ENCODE results near the gene TTF1. TPM values are rescaled to one million over a fixed set of nuclear protein-coding genes. Genes with fewer than 3 reads are reported as not detected.

Gene TTF1
- total and polyA plus RNA-seq, 2 donors from 2014 or later = 10.3 to 16.3 TPM

DNA sequence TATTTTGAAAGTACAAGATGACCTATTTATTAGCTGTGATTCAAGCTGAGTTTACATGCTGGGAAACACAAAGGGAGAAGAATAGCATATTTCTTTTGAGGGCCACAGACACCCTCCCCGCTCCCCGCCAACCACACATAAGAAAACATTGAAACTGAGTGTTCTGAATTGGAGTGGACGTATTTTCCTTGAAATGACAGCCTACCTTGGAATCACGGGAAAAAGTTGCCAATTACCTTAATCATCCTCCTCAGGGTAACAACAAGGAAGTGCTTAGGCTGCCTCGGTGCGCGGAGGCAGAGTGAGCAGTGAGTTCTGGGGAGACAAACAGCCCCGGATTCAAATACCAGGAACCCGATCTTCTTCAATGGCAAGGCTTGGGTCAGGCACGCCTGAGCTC, 34.8 kb upstream of the TTF1 start:
- no peak for FAIRE-seq
- no peak overlapping the region for H3K27ac ChIP-seq (ENCODE audit: low read depth in 2 of 2, low read length in 2 of 2)
- no peaks in the 10 kb centered on the region for H3K36me3 ChIP-seq (ENCODE audit: control insufficient read depth in 2 of 3, insufficient read depth in 3 of 3, low read length in 3 of 3)
- intact Hi-C loops (cut with DNase I) = no loop called here
- TF ChIP-seq, protein P1, sequence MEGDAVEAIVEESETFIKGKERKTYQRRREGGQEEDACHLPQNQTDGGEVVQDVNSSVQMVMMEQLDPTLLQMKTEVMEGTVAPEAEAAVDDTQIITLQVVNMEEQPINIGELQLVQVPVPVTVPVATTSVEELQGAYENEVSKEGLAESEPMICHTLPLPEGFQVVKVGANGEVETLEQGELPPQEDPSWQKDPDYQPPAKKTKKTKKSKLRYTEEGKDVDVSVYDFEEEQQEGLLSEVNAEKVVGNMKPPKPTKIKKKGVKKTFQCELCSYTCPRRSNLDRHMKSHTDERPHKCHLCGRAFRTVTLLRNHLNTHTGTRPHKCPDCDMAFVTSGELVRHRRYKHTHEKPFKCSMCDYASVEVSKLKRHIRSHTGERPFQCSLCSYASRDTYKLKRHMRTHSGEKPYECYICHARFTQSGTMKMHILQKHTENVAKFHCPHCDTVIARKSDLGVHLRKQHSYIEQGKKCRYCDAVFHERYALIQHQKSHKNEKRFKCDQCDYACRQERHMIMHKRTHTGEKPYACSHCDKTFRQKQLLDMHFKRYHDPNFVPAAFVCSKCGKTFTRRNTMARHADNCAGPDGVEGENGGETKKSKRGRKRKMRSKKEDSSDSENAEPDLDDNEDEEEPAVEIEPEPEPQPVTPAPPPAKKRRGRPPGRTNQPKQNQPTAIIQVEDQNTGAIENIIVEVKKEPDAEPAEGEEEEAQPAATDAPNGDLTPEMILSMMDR (IDR thresholded peaks at IDR 0.05; ENCODE audit: borderline replicate concordance, extremely low read depth, insufficient read depth) = no peak
- H3K4me1 ChIP-seq (ENCODE audit: control insufficient read depth in 2 of 3, insufficient read depth in 2 of 3, low read depth in 1 of 3, low read length in 3 of 3) = no peaks in the 10 kb centered on the region
- H3K9me3 ChIP-seq (ENCODE audit: control insufficient read depth in 2 of 3, insufficient read depth in 1 of 3, low read length in 3 of 3) = no peaks in the 10 kb centered on the region
- no peak overlapping the region for H3K9ac ChIP-seq (ENCODE audit: low read length in 3 of 3)
- DNase-seq = no peak
- H3K27me3 ChIP-seq (ENCODE audit: control insufficient read depth, insufficient read depth, low read length) = no peaks in the 10 kb centered on the region
- H3K4me3 ChIP-seq (ENCODE audit: low read length in 3 of 3) = no peak overlapping the region

DNA sequence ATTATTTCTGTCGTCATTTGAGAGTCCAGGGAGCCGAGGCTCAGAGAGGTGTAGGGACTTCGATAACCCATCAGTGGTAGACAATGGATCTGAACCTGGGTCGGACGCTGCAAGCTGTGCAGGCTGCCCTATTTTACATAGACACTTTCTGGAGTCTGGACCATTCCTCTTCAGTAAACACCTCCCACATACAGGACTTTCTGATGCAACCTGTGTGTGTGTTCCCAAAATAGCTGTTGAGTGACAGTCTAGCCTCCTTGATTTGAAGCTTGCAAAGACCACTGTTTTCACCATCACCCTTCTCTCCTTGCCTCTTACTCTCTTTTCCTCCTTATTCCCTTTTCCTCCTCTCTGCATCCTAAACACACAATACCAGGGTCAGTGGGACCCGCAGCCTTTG, 34.1 kb upstream of the TTF1 start:
- Histone ChIP-seq H3K27me3 (ENCODE audit: control insufficient read depth, insufficient read depth, low read length) (no peaks in the 10 kb centered on the region), H3K9me3 (ENCODE audit: control insufficient read depth in 2 of 3, insufficient read depth in 1 of 3, low read length in 3 of 3) (no peaks in the 10 kb centered on the region), H3K4me3 (ENCODE audit: low read length in 3 of 3) (no peak overlapping the region), H3K4me1 (ENCODE audit: control insufficient read depth in 2 of 3, insufficient read depth in 2 of 3, low read depth in 1 of 3, low read length in 3 of 3) (no peaks in the 10 kb centered on the region), H3K27ac (ENCODE audit: low read depth in 2 of 2, low read length in 2 of 2) (no peak overlapping the region), H3K9ac (ENCODE audit: low read length in 3 of 3) (no peak overlapping the region), H3K36me3 (ENCODE audit: control insufficient read depth in 2 of 3, insufficient read depth in 3 of 3, low read length in 3 of 3) (no peaks in the 10 kb centered on the region)
- no peak for FAIRE-seq
- TF ChIP-seq, protein P1 (IDR thresholded peaks at IDR 0.05; ENCODE audit: borderline replicate concordance, extremely low read depth, insufficient read depth) = no peak
- DNase-seq = no peak
- intact Hi-C loops (cut with DNase I) = no loop called here

DNA sequence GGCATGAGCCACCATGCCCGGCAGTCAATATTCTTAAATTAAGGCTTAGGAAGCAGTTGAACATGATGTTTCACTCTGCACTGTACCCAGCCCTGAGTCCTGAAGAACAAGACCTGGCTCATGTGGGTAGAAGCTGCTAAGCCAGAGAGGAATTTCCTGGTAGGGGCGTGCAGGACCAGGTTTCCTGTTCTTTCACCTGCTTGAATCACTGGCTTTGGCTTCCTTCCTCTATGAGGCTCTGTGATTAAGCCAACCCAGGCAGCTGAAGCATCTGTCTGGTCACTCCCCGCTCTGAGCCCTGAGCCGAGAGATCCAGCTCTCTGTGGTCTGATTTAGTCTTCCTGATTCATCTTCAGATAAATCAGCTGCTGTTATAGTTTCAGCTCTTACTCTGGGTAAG, 32.5 kb upstream of the TTF1 start:
- Histone ChIP-seq H3K4me3 (ENCODE audit: low read length in 3 of 3) (no peak overlapping the region), H3K27me3 (ENCODE audit: control insufficient read depth, insufficient read depth, low read length) (no peaks in the 10 kb centered on the region), H3K36me3 (ENCODE audit: control insufficient read depth in 2 of 3, insufficient read depth in 3 of 3, low read length in 3 of 3) (no peaks in the 10 kb centered on the region), H3K9ac (ENCODE audit: low read length in 3 of 3) (no peak overlapping the region), H3K4me1 (ENCODE audit: control insufficient read depth in 2 of 3, insufficient read depth in 2 of 3, low read depth in 1 of 3, low read length in 3 of 3) (no peaks in the 10 kb centered on the region), H3K27ac (ENCODE audit: low read depth in 2 of 2, low read length in 2 of 2) (no peak overlapping the region), H3K9me3 (ENCODE audit: control insufficient read depth in 2 of 3, insufficient read depth in 1 of 3, low read length in 3 of 3) (no peaks in the 10 kb centered on the region)
- FAIRE-seq = no peak
- intact Hi-C loops (cut with DNase I) = no loop called here
- DNase-seq = no peak
- TF ChIP-seq, protein P1 (IDR thresholded peaks at IDR 0.05; ENCODE audit: borderline replicate concordance, extremely low read depth, insufficient read depth) = no peak

DNA sequence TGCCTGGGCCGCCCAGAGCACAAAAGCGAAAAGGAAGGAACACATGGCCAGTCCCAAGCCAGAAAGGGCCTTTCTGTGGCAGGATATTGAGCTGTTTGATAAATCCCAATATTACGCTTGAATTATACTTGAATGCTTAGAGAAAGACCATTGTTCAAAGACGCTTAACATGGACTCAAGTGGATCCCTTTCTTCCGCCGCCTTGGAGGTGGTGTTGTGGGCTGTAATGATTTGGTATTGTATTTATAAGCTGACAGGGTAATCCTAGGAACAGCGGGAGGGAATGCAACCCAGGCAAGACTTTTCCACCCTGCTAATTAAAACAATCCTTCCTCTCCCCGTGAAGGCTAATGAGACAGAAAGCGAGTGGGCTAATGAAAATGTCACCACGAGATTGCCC, 28.2 kb upstream of the TTF1 start:
- no peak overlapping the region for H3K4me3 ChIP-seq (ENCODE audit: low read length in 3 of 3)
- no peak overlapping the region for H3K27ac ChIP-seq (ENCODE audit: low read depth in 2 of 2, low read length in 2 of 2)
- DNase-seq (no peak), FAIRE-seq (no peak)
- no peaks in the 10 kb centered on the region for H3K9me3 ChIP-seq (ENCODE audit: control insufficient read depth in 2 of 3, insufficient read depth in 1 of 3, low read length in 3 of 3)
- no peak overlapping the region for H3K9ac ChIP-seq (ENCODE audit: low read length in 3 of 3)
- no peaks in the 10 kb centered on the region for H3K4me1 ChIP-seq (ENCODE audit: control insufficient read depth in 2 of 3, insufficient read depth in 2 of 3, low read depth in 1 of 3, low read length in 3 of 3)
- no peaks in the 10 kb centered on the region for H3K27me3 ChIP-seq (ENCODE audit: control insufficient read depth, insufficient read depth, low read length)
- H3K36me3 ChIP-seq (ENCODE audit: control insufficient read depth in 2 of 3, insufficient read depth in 3 of 3, low read length in 3 of 3) = no peaks in the 10 kb centered on the region
- TF ChIP-seq, protein P1 (IDR thresholded peaks at IDR 0.05; ENCODE audit: borderline replicate concordance, extremely low read depth, insufficient read depth) = no peak
- intact Hi-C loops (cut with DNase I) = no loop called here
